ENCODE data around the gene CDC42BPB. TPM values are rescaled to one million over a fixed set of nuclear protein-coding genes. Genes with fewer than 3 reads are reported as not detected.

CDC42BPB gene
- total and polyA plus RNA-seq, 5 donors from 2014 or later, result 0.08 to 19.2 (median 0.41) TPM

- no peak overlapping the region for H3K4me3 ChIP-seq (ENCODE audit: low read depth, low read length)
- Mint-ChIP-seq H3K27ac (peak overlapping the region in 1 of 3 donors; percentile 31), H3K4me3 (no peak overlapping the region), H3K36me3 (peaks cover 8% of the 10 kb centered on the region), H3K4me1 (peaks cover 0 to 5% (median 2%) of the 10 kb centered on the region in 4 donors), H3K27me3 (peaks cover 5% of the 10 kb centered on the region), H3K9me3 (peaks cover 0 to 3% (median 0%) of the 10 kb centered on the region in 7 donors)
- H3K27ac ChIP-seq (ENCODE audit: insufficient read depth, low read length, poor library complexity, severe bottlenecking), result no peak overlapping the region
- DNase-seq, result no peak
- H3K27me3 ChIP-seq (ENCODE audit: control insufficient read depth, insufficient read depth, low read length), result no peaks in the 10 kb centered on the region
- no peaks in the 10 kb centered on the region for H3K4me1 ChIP-seq (ENCODE audit: control insufficient read depth, insufficient read depth, low read length, poor library complexity, severe bottlenecking)
- H3K9me3 ChIP-seq (ENCODE audit: control insufficient read depth in 2 of 2, low read length in 2 of 2), result no peaks in the 10 kb centered on the region
- no peak for ATAC-seq (ENCODE audit: low read depth in 2 of 2)
- H3K36me3 ChIP-seq (ENCODE audit: control insufficient read depth, insufficient read depth, low read length), result no peaks in the 10 kb centered on the region
Observed at GRCh38 chr14:103023881-103024473, 33.4 kb downstream of the CDC42BPB start.

GRCh38 chr14:103022685-103023044, 34.7 kb downstream of the CDC42BPB start:
- Mint-ChIP-seq H3K27ac (no peak overlapping the region), H3K4me1 (peaks cover 0 to 5% (median 2%) of the 10 kb centered on the region in 4 donors), H3K9me3 (peaks cover 0 to 3% (median 0%) of the 10 kb centered on the region in 7 donors), H3K27me3 (peaks cover 5% of the 10 kb centered on the region), H3K4me3 (no peak overlapping the region), H3K36me3 (peaks cover 8% of the 10 kb centered on the region)
- H3K4me1 ChIP-seq (ENCODE audit: control insufficient read depth, insufficient read depth, low read length, poor library complexity, severe bottlenecking), result no peaks in the 10 kb centered on the region
- no peak overlapping the region for H3K4me3 ChIP-seq (ENCODE audit: low read depth, low read length)
- DNase-seq (no peak), ATAC-seq (ENCODE audit: low read depth in 2 of 2) (no peak)
- H3K27ac ChIP-seq (ENCODE audit: insufficient read depth, low read length, poor library complexity, severe bottlenecking), result no peak overlapping the region
- H3K36me3 ChIP-seq (ENCODE audit: control insufficient read depth, insufficient read depth, low read length), result no peaks in the 10 kb centered on the region
- H3K9me3 ChIP-seq (ENCODE audit: control insufficient read depth in 2 of 2, low read length in 2 of 2), result no peaks in the 10 kb centered on the region
- H3K27me3 ChIP-seq (ENCODE audit: control insufficient read depth, insufficient read depth, low read length), result peaks cover under 1% of the 10 kb centered on the region

- Histone ChIP-seq H3K9me3 (ENCODE audit: control insufficient read depth in 2 of 2, low read length in 2 of 2) (no peaks in the 10 kb centered on the region), H3K4me3 (ENCODE audit: low read depth, low read length) (no peak overlapping the region), H3K27me3 (ENCODE audit: control insufficient read depth, insufficient read depth, low read length) (peaks cover 3% of the 10 kb centered on the region), H3K27ac (ENCODE audit: insufficient read depth, low read length, poor library complexity, severe bottlenecking) (no peak overlapping the region), H3K36me3 (ENCODE audit: control insufficient read depth, insufficient read depth, low read length) (no peaks in the 10 kb centered on the region), H3K4me1 (ENCODE audit: control insufficient read depth, insufficient read depth, low read length, poor library complexity, severe bottlenecking) (no peaks in the 10 kb centered on the region)
- H3K36me3 Mint-ChIP-seq, result peaks cover 8% of the 10 kb centered on the region
- peaks cover 5% of the 10 kb centered on the region for H3K27me3 Mint-ChIP-seq
- ATAC-seq (ENCODE audit: low read depth in 2 of 2) (no peak), DNase-seq (no peak)
- H3K4me1 Mint-ChIP-seq, result peaks cover 0 to 5% (median 2%) of the 10 kb centered on the region in 4 donors
- no peak overlapping the region for H3K27ac Mint-ChIP-seq
- H3K9me3 Mint-ChIP-seq, result peaks cover 0 to 3% (median 0%) of the 10 kb centered on the region in 7 donors
- no peak overlapping the region for H3K4me3 Mint-ChIP-seq
Observed at GRCh38 chr14:103022002-103022684, 35.2 kb downstream of the CDC42BPB start.

GRCh38 chr14:103021684-103022001, 35.7 kb downstream of the CDC42BPB start:
- Mint-ChIP-seq H3K4me3 (peak overlapping the region in 1 of 4 donors; percentile 31), H3K36me3 (peaks cover 8% of the 10 kb centered on the region), H3K9me3 (peaks cover 0 to 3% (median 0%) of the 10 kb centered on the region in 7 donors), H3K4me1 (peaks cover 0 to 5% (median 2%) of the 10 kb centered on the region in 4 donors), H3K27ac (no peak overlapping the region), H3K27me3 (peaks cover 5% of the 10 kb centered on the region)
- H3K27me3 ChIP-seq (ENCODE audit: control insufficient read depth, insufficient read depth, low read length), result peaks cover 3% of the 10 kb centered on the region
- H3K27ac ChIP-seq (ENCODE audit: insufficient read depth, low read length, poor library complexity, severe bottlenecking), result no peak overlapping the region
- DNase-seq (no peak), ATAC-seq (ENCODE audit: low read depth in 2 of 2) (no peak)
- H3K4me3 ChIP-seq (ENCODE audit: low read depth, low read length), result no peak overlapping the region
- H3K9me3 ChIP-seq (ENCODE audit: control insufficient read depth in 2 of 2, low read length in 2 of 2), result no peaks in the 10 kb centered on the region
- H3K4me1 ChIP-seq (ENCODE audit: control insufficient read depth, insufficient read depth, low read length, poor library complexity, severe bottlenecking), result no peaks in the 10 kb centered on the region
- H3K36me3 ChIP-seq (ENCODE audit: control insufficient read depth, insufficient read depth, low read length), result no peaks in the 10 kb centered on the region

GRCh38 chr14:103020271-103021170, 36.8 kb downstream of the CDC42BPB start:
- no peak for DNase-seq
- Histone ChIP-seq H3K27me3 (ENCODE audit: control insufficient read depth, insufficient read depth, low read length) (peaks cover 3% of the 10 kb centered on the region), H3K4me1 (ENCODE audit: control insufficient read depth, insufficient read depth, low read length, poor library complexity, severe bottlenecking) (no peaks in the 10 kb centered on the region), H3K36me3 (ENCODE audit: control insufficient read depth, insufficient read depth, low read length) (no peaks in the 10 kb centered on the region), H3K4me3 (ENCODE audit: low read depth, low read length) (no peak overlapping the region), H3K27ac (ENCODE audit: insufficient read depth, low read length, poor library complexity, severe bottlenecking) (no peak overlapping the region), H3K9me3 (ENCODE audit: control insufficient read depth in 2 of 2, low read length in 2 of 2) (no peaks in the 10 kb centered on the region)
- Mint-ChIP-seq H3K4me1 (peaks cover 0 to 5% (median 2%) of the 10 kb centered on the region in 4 donors), H3K27me3 (peaks cover 5% of the 10 kb centered on the region), H3K27ac (no peak overlapping the region), H3K4me3 (no peak overlapping the region), H3K9me3 (peaks cover 0 to 3% (median 0%) of the 10 kb centered on the region in 7 donors), H3K36me3 (peaks cover 8% of the 10 kb centered on the region)
- ATAC-seq (ENCODE audit: low read depth in 2 of 2), result no peak

- H3K36me3 Mint-ChIP-seq, result peaks cover 4% of the 10 kb centered on the region
Observed at GRCh38 chr14:103019826-103020225, 37.5 kb downstream of the CDC42BPB start.

GRCh38 chr14:103019236-103019635, 38.1 kb downstream of the CDC42BPB start:
- no peak overlapping the region for H3K4me3 ChIP-seq (ENCODE audit: low read depth, low read length)
- DNase-seq (no peak), ATAC-seq (ENCODE audit: low read depth in 2 of 2) (no peak)
- Mint-ChIP-seq H3K27me3 (peaks cover 5% of the 10 kb centered on the region), H3K36me3 (peaks cover 3% of the 10 kb centered on the region), H3K9me3 (peaks cover 0 to 2% (median 0%) of the 10 kb centered on the region in 7 donors), H3K4me1 (peaks cover 0 to 12% (median 5%) of the 10 kb centered on the region in 4 donors), H3K27ac (no peak overlapping the region), H3K4me3 (no peak overlapping the region)
- no peaks in the 10 kb centered on the region for H3K4me1 ChIP-seq (ENCODE audit: control insufficient read depth, insufficient read depth, low read length, poor library complexity, severe bottlenecking)
- H3K27me3 ChIP-seq (ENCODE audit: control insufficient read depth, insufficient read depth, low read length), result peaks cover 3% of the 10 kb centered on the region
- H3K9me3 ChIP-seq (ENCODE audit: control insufficient read depth in 2 of 2, low read length in 2 of 2), result no peaks in the 10 kb centered on the region
- H3K27ac ChIP-seq (ENCODE audit: insufficient read depth, low read length, poor library complexity, severe bottlenecking), result no peak overlapping the region
- H3K36me3 ChIP-seq (ENCODE audit: control insufficient read depth, insufficient read depth, low read length), result no peaks in the 10 kb centered on the region

More at GRCh38 chr14:103019826-103020225, 37.5 kb downstream of the CDC42BPB start:
- Histone ChIP-seq H3K4me1 (ENCODE audit: control insufficient read depth, insufficient read depth, low read length, poor library complexity, severe bottlenecking) (no peaks in the 10 kb centered on the region), H3K4me3 (ENCODE audit: low read depth, low read length) (no peak overlapping the region), H3K36me3 (ENCODE audit: control insufficient read depth, insufficient read depth, low read length) (no peaks in the 10 kb centered on the region), H3K9me3 (ENCODE audit: control insufficient read depth in 2 of 2, low read length in 2 of 2) (no peaks in the 10 kb centered on the region), H3K27ac (ENCODE audit: insufficient read depth, low read length, poor library complexity, severe bottlenecking) (no peak overlapping the region), H3K27me3 (ENCODE audit: control insufficient read depth, insufficient read depth, low read length) (peaks cover 3% of the 10 kb centered on the region)
- ATAC-seq (ENCODE audit: low read depth in 2 of 2) (no peak), DNase-seq (no peak)
- peaks cover 0 to 7% (median 3%) of the 10 kb centered on the region in 4 donors for H3K4me1 Mint-ChIP-seq
- peaks cover 5% of the 10 kb centered on the region for H3K27me3 Mint-ChIP-seq
- H3K4me3 Mint-ChIP-seq, result no peak overlapping the region
- H3K9me3 Mint-ChIP-seq, result peaks cover 0 to 2% (median 0%) of the 10 kb centered on the region in 7 donors
- no peak overlapping the region for H3K27ac Mint-ChIP-seq

All from CD4-positive, CD25-positive, alpha-beta regulatory T cell (primary cell).